ENCODE data around the gene GLI2.

GLI2 gene

DNA sequence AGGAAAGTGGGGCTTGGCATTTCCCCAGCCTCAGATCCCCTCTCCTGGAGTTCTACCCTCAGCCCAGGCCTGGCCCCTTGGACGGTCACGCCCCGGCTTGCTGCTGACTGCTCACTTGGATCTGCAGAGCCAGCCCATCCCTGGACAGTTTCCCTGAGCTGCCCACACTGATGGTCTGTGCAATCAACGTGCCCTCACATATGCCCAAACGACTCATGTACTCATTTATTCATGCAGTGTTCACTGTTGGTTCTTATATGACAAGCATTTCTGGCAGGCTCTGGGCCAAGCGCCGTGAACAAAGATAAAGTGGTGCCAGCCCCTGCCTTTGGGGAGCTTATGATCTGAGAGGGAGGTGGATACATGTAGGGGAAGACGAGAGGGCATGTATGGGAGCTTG is 20.3 kb upstream of the GLI2 start:
- no peak for DNase-seq

DNA sequence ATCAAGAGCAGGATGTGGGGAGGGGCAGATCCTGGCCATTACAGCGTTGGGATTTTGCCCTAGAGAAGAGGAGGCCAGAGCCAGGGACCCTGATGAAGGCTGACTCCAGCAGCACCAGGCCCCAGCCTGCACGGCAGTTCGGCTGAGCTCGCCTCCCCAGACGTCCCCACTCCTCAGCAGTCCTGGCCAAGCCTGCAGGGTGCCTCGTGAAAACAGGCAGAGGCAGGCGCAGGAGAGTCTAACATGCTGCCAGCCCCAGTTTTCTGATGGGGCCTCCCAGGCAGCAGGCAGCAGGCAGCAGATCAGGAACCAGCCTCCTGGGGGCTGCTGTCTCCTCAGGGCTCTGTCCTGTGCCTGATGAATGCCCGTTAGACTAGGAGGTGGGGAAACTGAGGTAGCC is 19.7 kb upstream of the GLI2 start:
- no peak for DNase-seq

DNA sequence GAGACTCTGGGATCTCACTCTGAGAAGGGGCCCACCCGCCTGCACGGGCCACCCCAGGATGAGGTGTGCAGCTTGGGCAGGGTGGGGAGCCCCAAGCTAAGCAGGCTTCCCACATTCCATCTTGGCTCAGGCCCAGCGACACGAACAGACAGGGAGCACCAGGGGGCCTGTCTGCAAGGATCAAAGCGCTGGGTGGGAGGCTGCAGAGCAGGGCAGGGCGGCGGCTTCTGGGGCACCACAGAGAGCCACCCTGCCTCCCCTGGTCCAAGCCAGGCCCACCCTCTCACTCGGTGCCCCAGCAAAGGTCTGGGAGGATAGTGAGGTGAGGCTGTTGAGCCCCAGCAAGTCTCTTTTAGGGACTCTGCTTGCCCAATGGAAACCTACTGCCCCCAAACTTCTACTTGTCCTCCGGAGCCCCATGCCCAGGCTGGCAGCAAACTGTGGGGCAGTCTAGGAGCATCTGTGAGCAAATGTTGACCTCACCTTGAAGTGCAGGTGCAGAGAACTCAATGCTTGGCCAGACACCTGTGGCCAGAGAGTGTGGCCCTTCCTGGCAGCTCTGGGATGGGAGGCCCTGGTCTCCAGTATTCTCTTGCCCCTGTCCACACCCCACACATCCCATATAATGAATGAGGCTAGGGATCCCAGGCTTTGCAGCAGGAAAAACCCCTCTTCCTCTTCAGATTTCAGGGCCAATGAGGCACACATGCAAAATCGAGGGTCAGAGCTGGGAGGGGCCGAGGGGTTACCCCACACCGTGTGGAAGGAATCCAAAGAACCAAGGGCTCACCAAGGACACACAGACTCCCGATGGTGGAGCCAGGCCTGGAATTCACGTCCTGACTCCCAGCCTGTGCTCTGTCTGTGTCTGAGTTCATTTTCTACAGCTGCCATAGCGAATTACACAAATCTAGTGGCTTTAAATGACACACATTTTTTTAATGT is 18.8 kb upstream of the GLI2 start:
- no peak for DNase-seq

DNA sequence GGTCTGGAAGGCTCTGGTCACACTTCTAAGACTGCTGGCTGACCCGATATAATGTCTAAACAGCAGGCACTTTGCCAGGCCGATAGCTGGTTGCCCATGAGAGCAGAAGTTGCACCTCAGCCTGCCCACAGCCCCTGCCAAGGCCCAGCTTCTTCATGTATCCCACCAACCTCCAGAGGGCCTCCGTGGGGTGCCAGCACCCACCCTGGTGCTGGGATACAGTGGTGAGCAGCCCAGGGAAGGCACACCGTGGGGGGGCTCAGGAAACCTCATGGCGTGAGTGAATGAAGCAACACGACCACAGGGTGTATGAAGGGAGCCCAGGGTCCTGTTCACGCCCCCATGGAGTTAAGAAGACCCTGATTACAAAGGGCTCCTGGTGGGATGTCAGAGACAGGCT is 16.2 kb upstream of the GLI2 start:
- no peak for DNase-seq

DNA sequence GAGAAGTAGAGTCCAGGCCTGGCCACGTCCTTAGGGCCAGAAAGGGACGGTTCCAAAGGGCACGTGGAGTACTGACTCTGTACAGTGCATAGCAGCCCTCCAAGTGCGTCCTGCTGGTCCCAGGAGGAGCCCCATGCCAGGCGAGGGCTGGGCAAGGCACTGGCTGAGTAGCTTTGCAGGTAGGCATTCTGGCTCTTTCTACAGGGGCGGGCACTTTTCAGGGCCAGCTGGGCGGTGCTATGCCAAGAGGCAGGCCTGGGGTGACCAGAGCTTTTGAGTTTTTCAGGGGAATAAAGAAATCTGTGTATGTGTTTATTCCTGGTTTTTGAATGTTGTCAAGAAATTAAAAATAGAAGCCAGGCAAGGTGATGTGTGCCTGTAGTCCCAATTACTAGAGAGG is 15.4 kb upstream of the GLI2 start:
- no peak for DNase-seq

DNA sequence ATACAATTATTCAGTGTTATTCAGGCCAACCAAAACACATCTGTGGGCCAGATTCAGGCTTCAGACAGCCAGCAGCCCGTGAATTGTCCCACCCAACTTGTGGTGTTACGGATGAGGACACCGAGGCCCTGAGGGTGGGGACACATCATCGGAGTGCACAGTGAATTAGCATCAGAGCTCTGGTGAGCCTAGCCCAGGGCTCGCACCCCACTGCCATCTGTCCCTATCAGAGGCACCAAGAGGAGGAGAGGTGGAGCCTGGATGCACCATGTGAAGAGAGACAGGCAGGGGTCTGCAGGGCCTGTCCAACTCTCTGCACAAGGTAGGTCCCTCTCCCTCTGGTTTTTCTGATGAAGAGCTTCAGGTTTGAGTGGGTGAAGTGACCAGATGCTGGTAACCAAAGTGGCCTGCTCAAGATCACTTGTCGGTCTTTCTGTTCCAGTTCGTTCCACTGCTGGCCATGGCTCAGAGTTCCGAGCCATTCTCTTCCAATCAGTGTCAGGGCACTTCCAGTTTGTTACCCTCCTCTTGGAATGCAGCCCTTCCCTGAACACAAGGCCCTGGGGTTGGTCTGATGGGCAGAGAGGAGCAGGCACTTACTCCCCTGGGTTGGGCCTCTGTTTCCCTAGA is 14.8 kb upstream of the GLI2 start:
- no peak for DNase-seq

DNA sequence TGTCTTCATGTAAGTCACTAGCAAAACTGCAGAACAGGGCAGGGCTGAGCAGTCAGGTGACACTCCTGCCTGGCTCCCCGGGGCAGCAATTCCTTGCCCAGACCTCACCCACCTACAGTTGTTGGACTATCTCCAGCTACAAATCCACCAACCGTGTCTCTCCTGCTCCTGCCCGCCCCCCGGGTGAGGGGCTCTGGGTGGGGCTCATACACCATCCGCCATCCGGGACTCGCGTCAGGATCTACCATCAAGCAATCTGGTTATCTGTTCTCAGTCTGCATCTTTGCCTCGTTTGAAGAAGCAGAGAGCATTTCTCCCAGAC is 13.5 kb upstream of the GLI2 start:
- no peak for DNase-seq

DNA sequence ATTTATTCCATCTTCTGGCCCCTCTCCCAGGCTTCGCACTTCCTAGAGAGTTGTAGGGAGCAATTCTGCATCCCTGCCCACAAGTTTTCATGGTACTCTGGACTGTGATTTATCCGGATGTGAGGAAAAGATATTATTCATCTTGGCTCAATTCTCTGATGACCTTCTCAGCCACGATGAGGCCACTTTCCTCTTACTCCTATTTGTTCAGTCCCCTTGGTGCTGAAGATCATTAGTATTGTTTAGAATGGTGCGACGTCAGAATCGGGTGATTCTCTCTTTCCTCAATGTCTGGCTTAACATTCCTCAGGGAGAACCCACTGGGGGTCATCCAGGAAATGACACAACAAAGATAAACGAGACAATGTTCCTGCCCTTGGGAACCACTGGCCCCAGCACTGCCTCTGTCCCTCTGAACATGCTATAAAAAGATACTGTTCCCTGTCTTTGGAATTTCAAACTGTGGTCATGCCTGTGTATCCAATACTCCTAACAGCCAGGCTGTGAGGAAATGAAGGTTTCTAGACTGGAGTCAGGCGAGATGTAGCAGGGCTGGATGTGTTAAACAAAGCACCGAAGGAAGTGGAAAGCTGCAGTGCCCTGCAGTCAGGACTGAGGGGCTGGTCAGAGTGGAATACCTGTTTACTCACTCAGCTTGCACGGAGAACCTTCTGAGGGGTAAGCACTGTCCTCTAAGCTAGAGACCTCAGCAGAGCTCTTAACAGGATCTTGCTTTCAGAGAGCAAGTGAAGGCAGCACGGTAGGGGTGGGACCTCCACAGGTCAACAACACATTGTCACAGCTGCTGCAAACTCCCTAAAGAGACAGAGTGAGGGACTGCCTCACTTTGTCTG is 12.9 kb upstream of the GLI2 start:
- DNase-seq = no peak

DNA sequence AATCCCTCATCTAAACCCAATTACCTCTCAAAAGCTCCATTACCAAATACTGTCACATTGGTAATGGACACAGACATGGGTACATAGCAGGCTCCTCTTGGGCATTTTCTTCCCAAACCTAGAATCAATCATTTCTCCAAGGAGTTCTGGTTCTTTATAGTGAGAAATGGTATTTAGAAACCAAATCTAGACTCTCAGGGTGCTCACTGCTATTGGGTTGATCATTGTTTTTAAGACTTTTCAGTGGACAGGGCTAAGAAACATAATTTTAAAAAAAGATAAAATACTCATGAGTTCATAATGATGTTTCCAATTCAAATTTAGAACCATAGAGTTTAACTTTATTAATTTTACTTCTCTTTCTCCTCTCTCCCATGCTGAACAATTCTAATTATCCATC is 9.4 kb upstream of the GLI2 start:
- DNase-seq = no peak

DNA sequence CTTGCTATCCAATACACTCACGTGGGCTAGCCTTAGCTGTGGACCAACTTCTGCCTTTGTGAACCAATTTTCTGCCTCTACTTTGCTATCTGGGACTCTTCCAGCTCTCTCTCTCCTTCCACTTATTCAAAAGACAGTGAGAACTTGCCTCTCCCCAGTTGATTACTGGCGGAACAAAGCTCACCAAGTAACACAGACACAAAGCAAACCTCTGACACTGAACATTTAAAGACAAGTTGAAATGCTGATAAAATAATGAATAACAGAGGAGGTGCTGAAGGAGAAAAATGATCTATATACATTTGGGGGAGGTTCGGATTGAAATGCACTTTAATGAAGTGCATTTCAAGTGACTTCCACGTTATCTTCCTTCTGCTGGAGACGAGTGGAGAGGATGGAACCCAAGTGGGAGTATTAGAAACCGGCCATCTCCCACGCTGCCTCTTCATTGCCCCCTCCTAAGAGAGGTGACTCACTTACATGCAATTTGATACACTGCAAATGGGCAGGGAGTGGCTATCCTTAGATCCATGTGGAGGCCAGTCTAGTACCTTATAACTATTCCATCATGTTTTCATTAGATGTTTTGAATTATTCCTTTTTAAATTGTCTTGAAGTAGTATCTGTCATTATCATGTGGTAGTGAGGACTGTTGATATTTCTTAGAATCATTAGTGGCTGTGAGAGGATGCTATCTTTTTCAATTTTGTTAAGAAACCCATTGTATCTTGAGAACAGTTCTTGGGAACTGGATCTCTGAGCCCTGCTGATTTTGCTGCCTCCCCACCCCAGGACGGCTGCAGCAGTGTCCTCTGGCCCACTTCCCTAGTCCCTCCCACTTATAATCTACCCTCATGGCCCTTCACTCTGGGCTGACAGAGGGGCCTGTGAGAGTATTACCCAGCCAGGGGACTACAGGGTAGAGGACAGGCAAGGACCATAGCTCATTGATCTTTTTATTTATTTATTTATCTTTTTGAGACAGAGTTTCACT is 6.0 kb upstream of the GLI2 start:
- no peak for DNase-seq

DNA sequence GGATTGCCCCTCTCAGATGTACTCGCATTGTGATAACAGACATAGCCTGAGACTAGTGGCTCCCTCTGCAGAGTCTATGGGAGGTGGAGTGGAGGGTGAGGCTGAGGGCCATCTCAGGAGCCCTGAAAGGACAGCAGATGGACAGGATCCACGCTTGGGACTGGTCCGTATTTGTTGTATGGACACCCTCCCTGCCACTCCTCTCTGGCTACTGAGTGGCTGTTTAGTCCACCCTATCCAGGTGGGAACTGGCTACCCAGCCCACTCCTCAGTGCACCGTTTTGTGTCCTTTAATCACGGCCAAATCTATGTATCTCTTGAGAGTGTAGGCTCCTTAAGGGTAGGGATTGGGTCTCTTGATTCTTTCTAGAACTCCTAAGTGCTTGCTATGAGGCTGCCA is 4.5 kb upstream of the GLI2 start:
- no peak for DNase-seq

DNA sequence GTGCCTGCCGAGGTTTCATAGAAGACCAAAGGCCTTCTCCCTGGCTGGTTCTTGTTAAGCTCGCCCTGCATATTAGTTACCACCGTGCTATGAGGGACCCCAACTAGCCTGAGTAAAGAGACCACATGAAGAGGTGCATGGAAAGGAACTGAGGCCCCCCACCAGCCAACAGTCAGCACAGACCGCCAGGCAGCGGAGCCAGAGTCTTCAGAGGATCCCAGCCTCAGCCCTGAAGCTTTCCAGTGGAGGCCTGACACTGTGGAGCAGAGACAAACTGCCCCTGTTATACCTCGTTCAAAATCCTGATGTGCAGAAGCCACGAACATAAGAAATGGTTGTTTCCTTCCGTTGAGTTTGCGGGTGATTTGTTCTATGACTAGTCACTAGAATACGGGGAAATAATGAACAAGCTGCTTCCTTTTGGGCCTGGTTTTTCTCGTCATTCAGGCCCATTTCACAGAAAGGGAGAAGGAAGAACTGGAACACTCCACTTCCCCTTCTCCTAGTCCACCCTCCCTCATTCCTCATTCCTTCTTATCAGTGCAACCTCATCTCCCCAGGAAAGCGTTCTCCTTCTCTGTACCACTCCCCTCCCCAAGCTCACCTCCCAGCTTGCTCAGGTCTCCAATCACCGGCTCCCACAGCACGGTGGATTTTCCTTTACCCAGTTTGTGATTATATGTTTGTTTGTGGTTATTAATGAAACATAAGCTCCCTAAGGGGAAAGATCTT is 3.0 kb upstream of the GLI2 start:
- no peak for DNase-seq

DNA sequence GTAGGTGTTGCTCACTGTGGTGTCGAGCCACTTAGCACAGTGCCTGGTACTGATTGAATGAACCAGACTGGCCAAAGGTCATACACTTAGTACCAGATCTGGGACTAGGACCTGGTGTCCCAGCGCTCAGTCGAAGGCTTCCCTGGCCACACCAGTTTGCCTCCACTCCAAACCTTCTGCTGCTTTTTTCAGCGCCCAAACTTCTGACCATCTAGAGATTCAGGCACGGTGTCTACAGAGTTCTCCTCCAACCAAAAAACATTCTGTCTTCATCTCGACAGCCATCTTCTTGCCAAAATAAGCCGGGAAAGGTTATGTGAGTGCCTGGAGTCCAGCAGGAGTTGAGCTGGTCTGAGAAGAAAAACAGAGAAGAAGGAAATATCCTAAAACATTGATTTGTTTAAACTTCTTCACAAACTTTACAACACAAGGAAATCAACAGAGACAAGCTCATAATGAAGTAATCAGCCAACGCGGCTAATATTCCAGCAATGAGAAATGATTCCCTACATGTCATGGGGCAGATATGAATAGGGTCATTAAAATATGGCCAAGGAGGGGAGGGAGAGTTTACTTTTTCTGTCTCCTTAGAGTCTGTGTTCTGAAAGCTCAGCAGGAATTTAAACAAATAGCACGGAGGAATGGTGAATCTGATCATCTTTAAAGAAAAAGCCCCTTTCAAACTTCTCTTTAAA is 2.3 kb upstream of the GLI2 start:
- DNase-seq = no peak

DNA sequence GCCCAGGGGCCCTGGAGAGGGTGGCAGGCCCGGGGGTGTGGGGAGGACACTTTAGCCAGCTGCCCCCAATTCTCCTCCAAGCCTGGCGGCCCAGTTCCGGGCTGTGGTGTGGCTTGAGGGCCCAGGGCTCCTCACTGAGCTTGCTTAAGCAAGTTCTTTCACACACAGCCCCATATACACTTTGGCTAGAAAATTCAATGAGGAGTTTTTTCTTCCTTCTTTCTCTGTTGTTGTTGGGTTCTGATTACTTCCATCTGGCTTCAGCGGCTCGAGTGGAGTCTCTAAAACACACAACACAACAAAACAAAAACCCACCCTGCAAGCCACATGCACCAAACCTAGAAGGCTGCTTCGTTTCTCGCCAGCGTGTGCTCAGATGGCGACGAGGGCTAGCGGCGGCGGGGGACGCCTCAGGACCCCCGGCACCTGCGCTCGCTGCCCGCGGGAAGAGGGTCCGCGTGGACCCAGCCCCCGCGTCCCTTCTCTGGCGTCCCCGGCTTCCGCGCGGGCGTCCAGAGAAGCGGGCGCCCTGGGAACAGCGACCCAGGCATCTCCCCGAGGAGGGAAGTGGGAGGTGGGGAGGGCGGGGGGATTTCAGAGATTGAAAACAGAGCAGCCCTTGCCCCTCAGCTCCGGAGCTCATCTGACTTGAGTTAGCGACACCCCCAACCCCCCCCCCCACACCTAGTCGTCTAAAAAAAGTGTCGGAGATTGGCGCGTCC is 577 bp upstream of the GLI2 start:
- DNase-seq = no peak

DNA sequence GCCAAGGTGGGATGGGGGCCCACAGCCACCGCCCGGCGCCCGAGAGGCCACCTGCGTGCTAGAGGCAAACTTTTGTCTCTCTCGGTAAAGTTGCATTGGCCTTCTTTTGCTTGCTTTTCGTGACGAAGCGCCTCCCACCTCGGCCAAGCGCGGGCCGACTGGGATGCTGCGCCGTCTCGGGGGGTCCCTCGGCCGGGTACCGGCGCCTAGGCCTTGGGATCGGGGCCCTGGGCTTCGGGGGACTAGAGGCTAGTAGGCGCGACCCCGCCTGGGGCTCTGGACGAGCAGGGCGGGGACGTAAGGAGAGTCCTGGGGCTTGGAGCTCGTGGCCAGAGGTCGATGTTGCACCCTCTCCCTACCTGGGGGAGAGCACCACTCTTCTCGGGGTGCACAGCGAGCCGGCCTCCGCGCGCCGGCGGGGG is 545 bp downstream of the GLI2 start:
- DNase-seq = no peak

DNA sequence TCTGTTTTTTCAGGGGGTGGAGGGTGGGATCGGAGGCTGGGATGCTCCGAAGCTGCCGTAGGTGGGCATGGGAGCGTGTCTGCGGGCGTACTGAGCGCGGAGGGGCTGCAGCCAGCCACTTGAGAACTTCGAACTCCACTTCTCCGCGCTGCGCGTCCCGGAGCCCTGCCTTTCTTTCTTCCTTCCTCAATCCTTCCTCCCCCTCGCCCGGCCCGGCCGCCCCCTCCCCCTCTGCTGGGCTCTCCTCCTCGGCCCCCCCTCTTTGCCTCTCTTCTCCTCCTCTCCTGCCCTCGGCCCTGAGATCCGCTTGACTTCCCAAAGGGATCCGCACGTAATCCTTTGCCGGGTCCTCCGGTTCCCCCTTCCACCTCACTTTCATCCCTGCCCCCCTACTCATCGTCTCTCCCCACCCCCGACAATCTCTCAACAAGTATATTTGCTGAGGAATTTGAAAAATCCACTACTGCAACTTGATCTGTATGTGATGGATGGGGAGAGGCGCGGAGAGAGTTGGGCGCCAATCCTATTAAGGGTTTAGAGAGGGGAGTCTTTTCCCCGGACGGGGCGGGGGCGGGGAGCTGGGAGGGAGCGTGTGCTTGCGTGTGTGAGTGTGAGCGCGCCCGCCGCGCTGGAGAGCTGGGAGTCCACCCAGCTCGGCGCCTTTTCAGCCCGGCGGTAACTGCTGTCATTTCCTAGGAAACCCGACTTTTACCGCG is 1.1 kb downstream of the GLI2 start:
- no peak for DNase-seq

DNA sequence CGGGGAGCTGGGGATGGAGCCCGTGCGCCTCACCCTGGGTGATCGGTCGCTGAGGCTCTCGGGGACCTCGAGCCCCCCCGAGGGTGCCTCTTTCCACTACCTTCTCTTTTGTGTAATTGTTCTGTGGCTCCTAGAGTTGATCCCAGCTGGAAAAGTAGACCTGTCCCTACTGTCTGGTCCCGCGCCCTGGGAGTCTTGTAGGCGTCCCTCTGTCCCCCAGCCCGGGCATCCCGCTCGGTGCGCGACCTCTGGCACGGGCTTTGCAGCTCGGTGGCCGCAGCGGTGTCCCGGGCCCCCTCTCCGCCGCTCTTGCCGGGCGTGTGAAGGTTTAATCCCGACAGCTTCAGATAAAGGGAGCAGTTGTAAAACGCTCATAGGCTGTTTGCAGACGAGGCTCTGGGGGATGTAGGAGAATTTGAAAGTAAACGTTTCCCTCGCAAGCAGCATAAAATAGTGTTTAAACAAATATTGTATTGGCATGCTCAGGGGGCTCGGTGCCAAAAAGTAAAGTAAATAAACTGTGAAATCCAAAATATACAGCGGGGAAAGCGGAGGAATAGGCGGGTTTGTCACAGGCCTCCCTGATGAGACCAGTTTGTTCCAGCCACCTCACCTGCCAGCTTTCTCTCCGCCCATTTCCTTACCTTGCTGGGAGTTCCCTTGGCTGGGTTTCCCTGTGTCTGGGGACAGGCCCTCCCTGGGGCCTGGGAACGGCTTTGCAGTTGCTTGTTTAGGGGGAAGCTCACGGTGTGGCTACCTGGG is 1.9 kb downstream of the GLI2 start:
- no peak for DNase-seq

DNA sequence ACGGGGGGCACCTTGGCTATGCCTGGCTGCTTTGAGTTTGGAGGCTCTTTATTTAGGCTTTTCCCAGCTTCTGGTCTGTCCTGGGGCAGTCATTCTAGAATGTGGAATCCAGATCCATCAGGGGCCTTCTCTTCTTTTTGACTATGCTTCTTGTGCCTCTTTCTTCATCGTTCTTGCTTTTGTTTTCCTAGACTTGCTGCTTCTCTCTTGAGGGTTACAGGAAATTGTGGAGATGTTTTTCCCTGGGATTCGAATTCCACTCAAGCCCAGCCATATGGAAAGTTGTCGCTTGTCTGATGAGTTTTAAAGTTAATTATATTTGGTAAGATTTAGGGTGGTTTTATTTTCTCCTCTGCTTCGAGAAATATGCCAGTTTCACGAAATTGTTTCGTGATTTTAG is 2.4 kb downstream of the GLI2 start:
- no peak for DNase-seq

Measured in NCI-H187 treated with DMSO at 0.1 percent for 48 hours (cell line).